Smooth muscle cell (in vitro differentiated cells): ENCODE data around the gene KIRREL3. TPM values are rescaled to one million over a fixed set of nuclear protein-coding genes. Genes with fewer than 3 reads are reported as not detected.

ENCODE experiments used
- DNase-seq: peaks from one replicate; lab custom pipeline; 2025; ENCODE audit not compliant: unreplicated experiment; lab: John Stamatoyannopoulos, UW
- H2AFZ ChIP-seq: fragments of 200-600 bp; sonication (generic); 2 replicates; pipeline ENCODE4 v1.6.0; 2016; ENCODE audit warnings: antibody characterized with exemption, low read depth, mild to moderate bottlenecking
- H3F3A ChIP-seq: fragments of 200-600 bp; sonication (generic); 2 replicates; pipeline ENCODE4 v1.6.0; 2017; ENCODE audit warnings: antibody characterized with exemption, low read depth
- H3K27ac ChIP-seq: fragments of 200-600 bp; sonication (generic); 2 replicates; pipeline ENCODE4 v1.5.1; 2016; ENCODE audit warnings: low read depth, mild to moderate bottlenecking
- H3K27me3 ChIP-seq: fragments of 200-600 bp; sonication (generic); 2 replicates; pipeline ENCODE4 v1.6.1; 2016; ENCODE audit warnings: low read depth, mild to moderate bottlenecking
- H3K36me3 ChIP-seq: fragments of 200-600 bp; sonication (generic); 2 replicates; pipeline ENCODE4 v1.5.1; 2016; ENCODE audit warnings: low read depth
- H3K4me1 ChIP-seq: fragments of 200-600 bp; sonication (generic); 2 replicates; pipeline ENCODE4 v1.5.1; 2016; ENCODE audit warnings: low read depth
- H3K4me2 ChIP-seq: fragments of 200-600 bp; sonication (generic); 2 replicates; pipeline ENCODE4 v1.6.0; 2016; ENCODE audit warnings: mild to moderate bottlenecking
- H3K4me3 ChIP-seq: fragments of 200-600 bp; sonication (generic); 2 replicates; pipeline ENCODE4 v1.5.1; 2016; ENCODE audit warnings: mild to moderate bottlenecking
- H3K79me2 ChIP-seq: fragments of 200-600 bp; sonication (generic); 2 replicates; pipeline ENCODE4 v1.6.0; 2016; ENCODE audit warnings: low read depth, mild to moderate bottlenecking
- H3K9ac ChIP-seq: fragments of 200-600 bp; sonication (generic); 2 replicates; pipeline ENCODE4 v1.6.0; 2016; ENCODE audit warnings: low read depth
- H3K9me3 ChIP-seq: fragments of 200-600 bp; sonication (generic); replicated peaks from 2 replicates; pipeline ENCODE4 v1.5.1; 2016; ENCODE audit warnings: low read depth
- H4K20me1 ChIP-seq: fragments of 200-600 bp; sonication (generic); 2 replicates; pipeline ENCODE4 v1.6.0; 2016; ENCODE audit warnings: low read depth
- CTCF ChIP-seq: fragments of 200-600 bp; sonication (generic); IDR thresholded peaks from 2 replicates; pipeline ENCODE4 v1.5.1; 2017; ENCODE audit warnings: borderline replicate concordance, mild to moderate bottlenecking, antibody characterized with exemption; ENCODE audit not compliant: insufficient read depth, poor library complexity, severe bottlenecking
- WGBS: methylation state at CpG from one replicate; pipeline ENCODE4 v1.1.7; 2016; ENCODE audit warnings: low lambda C conversion rate; 5-methylcytosine and 5-hydroxymethylcytosine counted together
- polyA plus RNA-seq: library from polyadenylated mRNA; unstranded; fragments of >200 nt; fragmentation: Nextera tagmentation; extraction: Ambion mirVana; gene quantifications from 2 replicates; pipeline ENCODE4 v1.2.1, GENCODE V29; 2016
- total RNA-seq: library from RNA; depleted of rRNA; stranded (reverse); fragments of >200 nt; gene quantifications from 2 replicates; pipeline ENCODE4 v1.2.3, GENCODE V29; 2014

The KIRREL3 gene
- total and polyA plus RNA-seq, 2 experiments from 2014 or later, result 1.2 TPM; not detected in 1

- H3K27ac ChIP-seq, result no peak overlapping the region
- H3K36me3 ChIP-seq, result no peaks in the 10 kb centered on the region
- H3K4me1 ChIP-seq, result peaks cover 8% of the 10 kb centered on the region
- no peak overlapping the region for H3K9ac ChIP-seq
- no peak overlapping the region for H3K4me3 ChIP-seq
- no peaks in the 10 kb centered on the region for H4K20me1 ChIP-seq
- no peaks in the 10 kb centered on the region for H3K27me3 ChIP-seq
- TF ChIP-seq CTCF, result no peak
- 50% methylated on average over 20 of the region's 20 CpGs for WGBS
- no peak overlapping the region for H2AFZ ChIP-seq
- H3F3A ChIP-seq, result no peaks in the 10 kb centered on the region
- DNase-seq, result no peak
- H3K79me2 ChIP-seq, result no peaks in the 10 kb centered on the region
- H3K9me3 ChIP-seq, result no peaks in the 10 kb centered on the region
- no peak overlapping the region for H3K4me2 ChIP-seq
Observed at GRCh38 chr11:126456783-126457542, 543.6 kb downstream of the KIRREL3 start.

GRCh38 chr11:126456089-126456488, 544.5 kb downstream of the KIRREL3 start:
- H2AFZ ChIP-seq, result no peak overlapping the region
- no peak overlapping the region for H3K27ac ChIP-seq
- no peaks in the 10 kb centered on the region for H3K9me3 ChIP-seq
- H3F3A ChIP-seq, result no peaks in the 10 kb centered on the region
- no peak overlapping the region for H3K4me2 ChIP-seq
- H3K36me3 ChIP-seq, result no peaks in the 10 kb centered on the region
- no peaks in the 10 kb centered on the region for H3K79me2 ChIP-seq
- DNase-seq, result no peak
- TF ChIP-seq CTCF, result no peak
- H4K20me1 ChIP-seq, result no peaks in the 10 kb centered on the region
- H3K4me1 ChIP-seq, result peaks cover 12% of the 10 kb centered on the region
- no peak overlapping the region for H3K9ac ChIP-seq
- no peaks in the 10 kb centered on the region for H3K27me3 ChIP-seq
- WGBS, result 93% methylated on average over 15 of the region's 15 CpGs
- H3K4me3 ChIP-seq, result no peak overlapping the region

- WGBS, result 67% methylated on average over 24 of the region's 24 CpGs
- no peaks in the 10 kb centered on the region for H3K9me3 ChIP-seq
- no peaks in the 10 kb centered on the region for H3K36me3 ChIP-seq
- no peak overlapping the region for H3K27ac ChIP-seq
- no peaks in the 10 kb centered on the region for H3K27me3 ChIP-seq
- no peak overlapping the region for H2AFZ ChIP-seq
- peaks cover 12% of the 10 kb centered on the region for H3K4me1 ChIP-seq
- H3K4me2 ChIP-seq, result peak overlapping the region; percentile 43
- H4K20me1 ChIP-seq, result no peaks in the 10 kb centered on the region
- no peaks in the 10 kb centered on the region for H3K79me2 ChIP-seq
- DNase-seq, result no peak
- no peak overlapping the region for H3K9ac ChIP-seq
- H3K4me3 ChIP-seq, result no peak overlapping the region
- no peak for TF ChIP-seq CTCF
- H3F3A ChIP-seq, result no peaks in the 10 kb centered on the region
Observed at GRCh38 chr11:126452241-126453101, 548.1 kb downstream of the KIRREL3 start.
